ENCODE results near the gene TMEM95.
"Not testable (repeated sequence)": the region's sequence is repeated elsewhere in the genome, so short reads cannot be mapped to it uniquely, and the experiment has no call there.

TMEM95 gene

DNA sequence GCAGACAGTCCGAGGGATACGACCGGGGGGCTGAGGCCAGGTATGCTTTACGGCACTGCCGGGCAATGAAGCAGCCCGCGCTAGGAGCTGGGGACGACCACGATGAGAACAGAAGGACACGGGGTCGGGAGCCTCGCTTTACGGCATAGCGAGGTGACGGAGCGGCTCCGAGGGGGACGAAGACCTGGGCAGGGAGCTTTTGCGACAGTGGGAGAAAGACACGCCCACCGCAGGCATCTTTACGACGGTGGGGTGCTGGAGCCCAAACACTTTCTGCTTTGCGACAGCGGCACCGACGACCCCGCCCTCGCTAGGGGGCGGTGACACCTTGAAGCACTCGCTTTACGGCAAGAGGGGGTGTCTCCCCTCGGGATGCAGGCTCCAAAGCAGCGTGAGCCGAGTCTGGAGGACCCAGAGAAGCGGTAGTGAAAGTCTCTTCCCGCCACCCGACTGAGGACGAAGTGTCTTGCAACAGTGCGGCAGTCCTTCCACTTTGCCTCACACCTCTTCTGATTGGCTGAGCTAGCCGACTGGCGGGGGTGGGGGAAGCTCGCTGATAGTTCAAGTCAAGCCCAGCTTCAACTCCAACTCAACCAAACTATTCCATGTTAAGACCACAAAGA is 25.5 kb upstream of the TMEM95 start:
- TF ChIP-seq, protein P1, sequence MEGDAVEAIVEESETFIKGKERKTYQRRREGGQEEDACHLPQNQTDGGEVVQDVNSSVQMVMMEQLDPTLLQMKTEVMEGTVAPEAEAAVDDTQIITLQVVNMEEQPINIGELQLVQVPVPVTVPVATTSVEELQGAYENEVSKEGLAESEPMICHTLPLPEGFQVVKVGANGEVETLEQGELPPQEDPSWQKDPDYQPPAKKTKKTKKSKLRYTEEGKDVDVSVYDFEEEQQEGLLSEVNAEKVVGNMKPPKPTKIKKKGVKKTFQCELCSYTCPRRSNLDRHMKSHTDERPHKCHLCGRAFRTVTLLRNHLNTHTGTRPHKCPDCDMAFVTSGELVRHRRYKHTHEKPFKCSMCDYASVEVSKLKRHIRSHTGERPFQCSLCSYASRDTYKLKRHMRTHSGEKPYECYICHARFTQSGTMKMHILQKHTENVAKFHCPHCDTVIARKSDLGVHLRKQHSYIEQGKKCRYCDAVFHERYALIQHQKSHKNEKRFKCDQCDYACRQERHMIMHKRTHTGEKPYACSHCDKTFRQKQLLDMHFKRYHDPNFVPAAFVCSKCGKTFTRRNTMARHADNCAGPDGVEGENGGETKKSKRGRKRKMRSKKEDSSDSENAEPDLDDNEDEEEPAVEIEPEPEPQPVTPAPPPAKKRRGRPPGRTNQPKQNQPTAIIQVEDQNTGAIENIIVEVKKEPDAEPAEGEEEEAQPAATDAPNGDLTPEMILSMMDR (conservative IDR thresholded peaks at IDR 0.05; ENCODE audit: low read length), result no peak; the same call in 1 of the 2 replicates
- H3K4me3 ChIP-seq (ENCODE audit: low read length), result peak overlapping the region; percentile 97
- peak; percentile 100 for DNase-seq (ENCODE audit: low read depth)

DNA sequence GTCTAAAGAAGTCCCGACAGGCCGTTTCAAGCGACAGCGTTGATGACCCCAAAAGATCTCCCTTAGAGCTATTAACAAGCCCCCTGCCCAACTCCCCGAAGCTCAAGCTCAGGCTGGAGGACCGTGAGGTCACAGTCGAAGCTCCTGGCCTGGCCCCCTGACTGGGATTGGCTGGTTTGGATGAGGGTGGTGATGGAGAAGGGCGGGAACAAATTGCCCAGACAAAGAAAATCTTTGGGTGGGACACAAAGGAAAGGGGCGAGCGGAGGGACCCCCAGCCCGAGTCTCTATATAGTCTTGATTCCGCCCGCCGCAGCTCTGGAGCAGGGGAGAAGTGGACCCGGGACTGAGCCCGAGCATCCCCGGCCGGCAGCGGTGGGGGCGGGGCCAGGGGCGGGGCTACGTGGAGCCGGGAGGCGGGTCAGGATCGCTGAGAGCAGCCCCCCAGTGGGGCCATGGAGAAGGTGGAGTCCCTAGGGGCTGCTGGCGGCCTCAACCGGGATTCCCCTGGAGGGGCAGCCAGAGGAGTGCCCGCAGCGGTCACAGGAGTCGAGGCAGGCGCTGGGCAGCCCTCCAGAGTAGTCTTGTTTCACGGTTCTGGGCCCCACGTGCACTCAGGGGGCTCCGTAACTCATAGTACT is 24.8 kb upstream of the TMEM95 start:
- peak; percentile 67 for DNase-seq (ENCODE audit: low read depth)
- H3K4me3 ChIP-seq (ENCODE audit: low read length), result peak overlapping the region; percentile 97
- TF ChIP-seq, protein P1 (conservative IDR thresholded peaks at IDR 0.05; ENCODE audit: low read length), result no peak

DNA sequence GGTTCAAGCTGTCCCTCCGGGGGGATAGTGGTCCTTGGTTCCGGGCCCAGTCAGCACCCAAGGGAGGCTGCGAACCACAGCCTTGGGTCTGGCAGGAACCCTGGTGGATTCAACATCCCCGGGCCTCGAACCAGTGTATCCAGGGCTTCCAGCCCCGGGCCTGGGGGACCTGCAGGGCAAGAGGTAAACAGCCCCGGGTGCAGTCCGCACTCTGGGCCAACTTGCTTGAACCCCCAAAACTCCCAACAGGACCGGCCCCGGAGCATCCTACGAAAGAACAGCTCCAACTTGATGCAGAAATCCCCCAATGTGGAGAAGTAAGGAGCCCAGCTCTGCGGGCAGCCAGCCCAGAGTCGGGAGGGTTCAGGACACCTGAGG is 24.3 kb upstream of the TMEM95 start:
- DNase-seq (ENCODE audit: low read depth), result no peak
- H3K4me3 ChIP-seq (ENCODE audit: low read length), result peak overlapping the region; percentile 97
- TF ChIP-seq, protein P1 (conservative IDR thresholded peaks at IDR 0.05; ENCODE audit: low read length), result no peak

DNA sequence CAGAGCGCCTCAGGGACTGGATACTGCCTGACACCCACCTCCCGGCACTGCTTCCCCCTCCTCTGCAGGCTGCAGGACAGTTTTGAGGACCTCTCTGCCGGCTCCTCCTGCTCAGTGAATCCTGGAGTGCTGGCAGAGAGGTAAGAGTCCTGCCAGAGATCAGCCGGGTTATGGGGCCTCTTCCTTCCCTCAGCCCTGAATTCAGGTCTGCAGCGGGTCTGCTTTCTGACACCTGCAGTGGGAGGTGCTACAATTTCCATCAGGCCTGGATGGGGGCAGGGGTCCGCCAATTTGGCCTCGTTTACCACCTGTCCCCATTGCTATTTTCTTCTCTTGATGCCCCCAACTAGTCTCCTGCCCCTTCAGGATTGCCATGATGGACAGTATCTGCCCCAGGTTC is 22.8 kb upstream of the TMEM95 start:
- H3K4me3 ChIP-seq (ENCODE audit: low read length), result no peak overlapping the region
- DNase-seq (ENCODE audit: low read depth), result no peak
- TF ChIP-seq, protein P1 (conservative IDR thresholded peaks at IDR 0.05; ENCODE audit: low read length), result no peak

DNA sequence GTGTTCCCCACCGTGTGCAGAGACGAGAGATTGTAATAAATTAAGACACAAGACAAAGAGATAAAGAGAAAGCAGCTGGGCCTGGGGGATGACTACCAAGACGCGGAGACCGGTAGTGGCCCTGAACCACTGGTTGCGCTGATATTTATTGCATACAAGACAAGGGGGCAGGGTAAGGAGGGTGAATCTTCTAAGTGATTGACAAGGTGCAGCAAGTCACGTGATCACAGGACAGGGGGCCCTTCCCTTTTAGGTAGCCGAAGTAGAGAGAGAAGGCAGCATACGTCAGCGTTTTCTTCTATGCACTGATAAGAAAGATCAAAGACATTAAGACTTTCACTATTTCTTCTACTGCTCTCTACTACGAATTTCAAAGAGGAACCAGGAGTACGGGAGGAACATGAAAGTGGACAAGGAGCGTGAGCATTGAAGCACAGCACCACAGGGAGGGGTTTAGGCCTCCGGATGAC is 22.3 kb upstream of the TMEM95 start:
- DNase-seq (ENCODE audit: low read depth); H3K4me3 ChIP-seq (ENCODE audit: low read length): not testable (repeated sequence)

DNA sequence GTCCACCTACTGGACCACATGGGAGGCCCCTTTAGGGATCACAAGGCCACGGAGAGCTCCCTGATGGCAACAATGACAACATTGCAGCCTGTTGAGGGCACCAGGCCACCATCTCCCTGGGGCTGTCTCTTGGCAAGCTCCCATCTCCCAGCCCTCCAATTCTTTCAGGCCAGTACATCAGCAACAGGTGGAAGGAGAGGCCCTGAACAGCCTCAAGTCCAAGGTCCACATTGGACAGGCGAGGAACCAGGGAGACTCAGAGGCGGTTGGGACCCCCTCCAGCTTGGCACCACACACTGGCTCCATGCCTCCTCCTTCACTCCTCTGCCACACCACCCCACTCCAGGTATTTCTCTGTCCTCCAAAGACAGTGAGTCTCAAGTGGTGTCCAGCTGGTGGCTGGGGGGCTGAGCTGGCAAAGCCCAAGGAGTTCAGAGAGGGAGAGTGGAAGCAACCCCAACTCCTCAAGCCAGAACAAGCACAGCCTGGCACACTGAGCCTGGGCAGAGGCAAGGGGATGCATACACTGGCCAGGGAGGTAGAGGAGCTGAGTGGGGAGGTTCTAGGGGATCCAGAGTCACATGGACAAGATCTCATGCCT is 19.9 kb upstream of the TMEM95 start:
- TF ChIP-seq, protein P1 (conservative IDR thresholded peaks at IDR 0.05; ENCODE audit: low read length), result no peak
- H3K4me3 ChIP-seq (ENCODE audit: low read length), result no peak overlapping the region
- no peak for DNase-seq (ENCODE audit: low read depth)

DNA sequence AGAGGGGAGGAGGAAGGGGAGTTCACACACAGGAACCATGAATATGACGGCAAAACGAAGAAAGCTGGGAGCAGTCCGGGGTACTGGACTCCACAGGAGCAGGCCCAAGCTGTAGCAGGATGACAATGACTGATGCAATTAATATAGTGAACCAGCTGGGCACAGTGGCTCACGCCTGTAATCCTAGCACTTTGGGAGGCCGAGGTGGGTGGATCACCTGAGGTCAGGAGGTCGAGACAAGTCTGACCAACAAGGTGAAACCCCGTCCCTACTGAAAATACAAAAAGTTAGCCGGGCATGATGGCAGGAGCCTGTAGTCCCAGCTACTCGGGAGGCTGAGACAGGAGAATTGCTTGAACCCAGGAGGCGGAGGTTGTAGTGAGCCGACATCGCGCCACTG is 19.2 kb upstream of the TMEM95 start:
- not testable (repeated sequence) for DNase-seq (ENCODE audit: low read depth); H3K4me3 ChIP-seq (ENCODE audit: low read length)
